HG03521 (cell line): ENCODE measurements around the gene CIART.
A peak's percentile ranks its signal among the peaks of the same experiment; 100 is the strongest.

Experiments used
- ATAC-seq: cut with Tn5 transposase; IDR thresholded peaks from one replicate; pipeline ENCODE4 v1.9.1; 2021; ENCODE audit warnings: mild to moderate bottlenecking, moderate library complexity; ENCODE audit not compliant: unreplicated experiment

CIART gene

DNA sequence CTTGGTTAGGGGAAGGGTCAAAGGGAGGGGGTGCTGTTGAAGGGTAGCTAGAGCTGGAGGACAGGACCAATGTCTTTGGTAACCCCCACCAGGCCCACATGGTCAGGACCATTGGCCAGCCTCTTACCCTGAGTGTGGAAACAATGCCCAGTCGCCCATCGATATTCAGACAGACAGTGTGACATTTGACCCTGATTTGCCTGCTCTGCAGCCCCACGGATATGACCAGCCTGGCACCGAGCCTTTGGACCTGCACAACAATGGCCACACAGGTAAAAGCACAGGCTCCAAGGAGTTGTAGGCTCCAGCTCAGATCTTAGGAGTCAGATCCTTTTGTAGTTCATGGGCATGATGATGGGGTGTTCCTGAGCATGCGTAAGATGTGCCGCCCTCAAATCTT, 21.0 kb upstream of the CIART start:
- ATAC-seq = no peak

- no peak for ATAC-seq
These were observed 19.7 kb upstream of the CIART start for GRCh38 chr1:150262388-150263320.

DNA sequence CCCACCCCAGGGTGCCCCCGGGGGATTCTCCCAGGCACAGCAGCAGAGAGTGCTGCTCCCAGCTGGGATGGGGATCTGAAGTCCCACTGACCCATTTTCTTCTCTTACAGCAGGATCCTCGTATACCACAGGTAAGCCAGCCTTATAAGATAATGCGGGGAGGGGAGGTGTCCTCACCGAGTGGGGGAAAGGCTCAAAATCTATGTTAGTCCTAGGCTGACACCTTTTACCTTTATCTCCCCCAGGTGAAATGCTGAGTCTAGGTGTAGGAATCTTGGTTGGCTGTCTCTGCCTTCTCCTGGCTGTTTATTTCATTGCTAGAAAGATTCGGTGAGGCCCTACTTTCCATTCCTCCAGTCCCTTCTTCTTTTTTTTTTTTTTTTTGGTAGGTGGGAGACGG, 18.8 kb upstream of the CIART start:
- ATAC-seq = no peak

- ATAC-seq = no peak
These were observed 14.5 kb upstream of the CIART start for GRCh38 chr1:150267896-150268295.

GRCh38 chr1:150268340-150268704, 14.0 kb upstream of the CIART start:
- no peak for ATAC-seq

DNA sequence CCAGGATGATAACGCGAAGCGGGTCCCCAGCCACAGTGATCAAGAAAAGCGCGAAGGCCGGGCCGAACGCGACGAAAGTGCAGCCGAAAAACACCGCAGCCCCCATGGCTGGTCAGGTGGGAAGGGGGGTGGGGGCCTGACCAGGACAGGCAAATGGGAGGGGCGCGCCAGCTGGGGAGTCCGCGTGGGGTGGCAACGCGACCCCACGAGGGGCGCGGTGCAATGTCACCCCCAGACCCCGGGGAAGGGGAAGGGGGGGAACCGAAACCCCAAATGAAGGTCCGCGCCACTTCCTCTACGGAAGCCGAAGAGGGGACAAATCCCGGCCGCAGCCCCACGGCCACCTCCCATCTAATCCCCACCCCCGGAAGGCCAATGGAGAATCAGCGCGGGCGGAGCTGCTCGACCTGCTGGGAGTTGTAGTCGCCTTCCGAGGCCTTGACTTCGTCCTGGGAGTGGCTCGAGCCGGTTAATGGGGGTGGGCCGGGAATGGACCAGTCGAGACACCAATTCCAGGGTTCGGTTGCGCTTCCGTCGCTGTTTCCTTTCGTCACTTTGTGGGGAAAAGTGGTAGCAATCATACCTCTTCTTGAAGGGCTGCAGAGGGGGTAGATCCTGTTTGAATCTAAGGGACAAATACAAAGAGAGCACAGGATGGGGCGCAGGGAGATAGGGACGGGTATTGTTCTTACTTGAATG, 13.5 kb upstream of the CIART start, which contains the start of gene APH1A:
Gene APH1A (minus strand): TSS at position 312 of the 699 bp plus-strand sequence. CDS start 206 bp downstream, at position 106.
- ATAC-seq = peak; percentile 93

- no peak for ATAC-seq
These were observed 12.9 kb upstream of the CIART start for GRCh38 chr1:150269451-150269850.

DNA sequence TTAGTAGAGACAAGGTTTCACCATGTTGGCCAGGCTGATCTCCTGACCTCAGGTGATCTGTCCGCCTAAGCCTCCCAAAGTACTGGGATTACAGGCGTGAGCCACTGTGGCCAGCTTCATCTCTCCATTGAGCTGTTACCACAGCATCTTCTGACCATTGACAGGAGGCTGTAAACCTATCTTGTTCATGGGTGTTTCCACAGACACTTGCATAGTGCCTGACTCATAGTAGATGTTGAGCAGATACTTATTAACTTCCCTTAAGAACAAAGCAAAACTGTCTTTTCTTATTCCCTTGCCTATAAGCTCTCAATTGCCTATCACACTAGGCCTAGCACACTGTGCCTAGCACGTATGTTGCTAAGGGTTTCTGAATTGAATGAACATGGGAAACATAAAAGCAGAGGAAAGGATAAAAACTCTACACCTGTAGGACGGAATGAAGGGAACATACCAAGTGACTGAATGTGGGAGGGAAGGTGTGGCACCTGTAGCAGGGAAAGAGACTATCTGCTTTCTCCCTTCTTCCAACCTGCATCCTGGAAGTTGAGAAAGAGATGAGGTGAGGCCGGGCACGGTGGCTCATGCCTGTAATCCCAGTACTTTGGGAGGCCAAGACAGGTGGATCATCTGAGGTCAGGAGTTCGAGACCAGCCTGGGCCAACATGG, 10.9 kb upstream of the CIART start:
- ATAC-seq = no peak

DNA sequence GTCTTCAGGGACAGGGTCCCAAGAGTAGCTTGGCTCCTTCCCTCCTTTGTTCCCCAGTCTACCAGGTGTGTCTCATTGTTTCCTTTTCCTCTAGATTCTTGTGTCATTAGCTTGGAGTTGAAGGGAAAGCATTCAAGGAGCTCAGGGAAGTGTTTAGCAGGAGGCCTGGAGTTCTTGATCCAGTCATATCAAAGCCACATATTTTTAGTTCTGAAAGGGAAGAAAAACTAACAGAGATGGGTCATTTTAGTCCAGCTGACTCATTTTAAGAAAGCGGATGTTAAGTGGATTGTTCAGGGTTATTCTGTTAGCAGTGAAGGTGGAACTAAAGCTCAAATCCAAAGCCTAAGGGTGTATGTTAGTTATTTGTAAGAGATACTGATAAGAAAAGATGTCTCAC, 9.0 kb upstream of the CIART start:
- no peak for ATAC-seq

DNA sequence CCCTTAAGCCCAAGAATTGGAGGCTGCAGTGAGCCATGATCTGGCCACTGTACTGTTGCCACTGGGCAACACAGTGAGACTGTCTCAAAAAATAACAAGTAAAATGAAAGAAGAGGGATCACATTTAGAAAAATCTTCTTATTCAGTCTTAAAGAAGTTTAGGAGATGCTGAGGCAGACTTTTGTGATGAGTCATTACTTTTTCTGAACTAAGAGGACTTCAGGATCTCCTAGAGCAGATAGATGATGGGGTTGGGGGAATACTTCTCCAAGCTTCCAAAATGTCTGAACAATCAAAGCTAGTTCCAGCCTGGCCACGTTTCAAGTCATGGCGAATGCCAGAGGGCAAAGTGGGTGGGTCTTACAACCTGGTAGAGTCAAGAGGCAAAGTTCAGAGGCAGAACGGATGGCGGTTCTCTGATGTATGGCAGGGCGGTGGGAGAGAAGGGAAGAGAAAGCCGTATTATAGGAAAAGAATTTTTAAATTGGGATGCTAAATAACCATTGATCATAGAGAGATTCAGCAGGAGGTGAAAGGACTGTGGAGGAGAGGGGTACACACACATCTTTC, 2.1 kb upstream of the CIART start:
- ATAC-seq = no peak

DNA sequence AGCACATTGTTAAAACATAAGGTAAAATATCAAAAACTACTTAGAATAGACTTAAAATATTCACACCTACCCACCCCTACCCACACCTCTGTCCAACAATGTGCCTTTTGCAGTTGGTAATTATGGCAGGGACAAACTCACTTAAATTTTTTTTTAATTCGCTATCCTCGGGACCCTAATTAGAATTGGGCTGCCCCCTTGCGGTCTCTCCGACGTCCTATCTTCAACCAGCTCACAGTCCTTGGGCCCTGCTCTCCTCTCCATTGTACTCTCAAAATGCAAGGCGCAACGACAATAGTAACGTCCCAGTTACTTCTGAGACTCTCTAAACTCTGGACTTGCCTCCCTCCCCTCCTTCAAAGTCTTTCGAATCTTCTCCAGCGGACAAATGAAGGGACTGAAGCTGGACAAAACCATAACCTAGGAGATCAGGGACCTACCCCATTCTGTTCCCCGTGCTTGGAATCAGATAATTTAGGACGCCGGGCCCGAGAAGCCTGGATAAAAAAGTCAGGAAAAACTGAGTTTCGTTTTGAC, 1.1 kb upstream of the CIART start:
- ATAC-seq = no peak

- ATAC-seq = no peak
These were observed 204 bp downstream of the CIART start for GRCh38 chr1:150282558-150282958.

GRCh38 chr1:150283260-150283659, 906 bp downstream of the CIART start:
- ATAC-seq = no peak

GRCh38 chr1:150288382-150288781, 6.0 kb downstream of the CIART start:
- ATAC-seq = no peak

- ATAC-seq = no peak
These were observed 6.5 kb downstream of the CIART start for GRCh38 chr1:150288822-150289221.

DNA sequence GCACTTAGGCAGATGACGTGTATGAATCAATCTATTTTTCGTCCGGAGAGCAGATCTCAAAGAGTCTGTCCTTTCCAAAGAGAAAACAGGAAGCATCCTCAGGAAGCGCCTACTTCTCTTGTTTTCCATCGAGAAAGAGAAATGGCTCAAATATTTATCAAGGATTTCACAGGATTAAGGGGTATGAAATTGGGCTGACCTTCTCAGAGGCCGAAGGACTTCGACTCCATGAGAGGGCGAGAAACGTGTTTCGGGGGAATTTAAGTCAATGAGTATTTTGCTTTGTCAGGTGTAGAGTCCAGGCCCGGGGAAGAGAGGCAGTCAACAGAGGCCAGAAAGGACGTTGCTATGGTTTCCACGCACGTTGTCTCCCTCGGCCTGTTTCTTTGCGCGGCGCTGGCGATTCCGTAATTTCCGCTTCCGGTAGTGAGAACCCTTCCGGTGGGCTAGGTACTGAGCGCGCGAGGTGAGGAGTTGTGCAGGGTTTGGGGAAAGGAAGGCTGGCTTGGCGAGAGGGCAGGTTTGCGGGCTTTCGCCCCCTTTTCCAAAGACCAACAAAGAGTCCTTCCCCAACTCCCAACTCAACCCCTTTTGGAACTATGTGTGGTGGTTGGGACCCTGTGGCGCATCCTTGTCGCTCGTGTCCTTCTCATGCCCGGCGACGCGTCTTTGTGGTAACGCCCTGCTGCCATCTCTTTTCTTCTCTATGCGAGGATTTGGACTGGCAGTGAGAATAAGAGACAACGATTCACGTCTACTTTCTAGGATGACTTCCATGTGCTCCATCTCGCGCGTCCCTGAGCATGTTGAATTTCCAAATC, 11.3 kb downstream of the CIART start, which contains the start of gene MRPS21:
Gene MRPS21 (plus strand): TSS at position 429 of the 821 bp plus-strand sequence. CDS start 506 bp downstream, outside the sequence.
- peak; percentile 95 for ATAC-seq

GRCh38 chr1:150295476-150295875, 13.1 kb downstream of the CIART start:
- no peak for ATAC-seq

DNA sequence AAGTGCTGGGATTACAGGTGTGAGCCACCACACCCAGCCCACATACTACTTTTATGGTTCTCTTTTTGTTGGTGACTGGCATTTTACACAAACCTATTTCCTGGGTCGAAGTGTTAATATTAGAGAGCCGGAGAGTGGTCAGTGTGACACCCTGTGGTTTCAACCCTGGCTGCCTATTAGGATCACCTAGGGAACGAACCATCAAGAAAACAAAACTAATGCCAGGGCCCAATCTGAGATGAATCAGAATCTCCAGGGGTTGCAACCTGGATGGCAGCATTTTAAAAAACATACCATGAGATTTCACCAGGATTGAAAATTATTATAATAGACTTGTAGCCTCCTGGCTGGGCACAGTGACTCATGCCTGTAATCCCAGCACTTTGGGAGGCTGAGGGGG, 17.4 kb downstream of the CIART start:
- no peak for ATAC-seq

- ATAC-seq = no peak
These were observed 20.0 kb downstream of the CIART start for GRCh38 chr1:150302338-150302737.

- no peak for ATAC-seq
These were observed 20.5 kb downstream of the CIART start for GRCh38 chr1:150302902-150303301.
